SK-N-SH (cell line): Measurements from ENCODE around the gene CNOT1. TPM values are rescaled to one million over a fixed set of nuclear protein-coding genes. Genes with fewer than 3 reads are reported as not detected.

Source experiments
- CTCF ChIA-PET: fragments of 300-600, 350-600 bp; formaldehyde crosslinking; extraction: SDS; loops from one replicate; lab custom pipeline; 2021; lab: Yijun Ruan, JAX
- POLR2A ChIA-PET: fragments of 350-600 bp; sonication (Branson Sonifier 250); formaldehyde crosslinking; extraction: SDS; loops from one replicate; lab custom pipeline; 2020; ENCODE audit warnings: antibody characterized with exemption, inconsistent platforms; lab: Yijun Ruan, JAX
- DNase-seq: peaks from one replicate; pipeline ENCODE4 v3.0.0; 2012
- H2AFZ ChIP-seq: fragments of 200-600 bp; sonication (generic); 2 replicates; pipeline ENCODE4 v1.8.1; 2016; ENCODE audit warnings: antibody characterized with exemption, mild to moderate bottlenecking, low read depth
- H3F3A ChIP-seq: fragments of 200-600 bp; sonication (generic); replicated peaks from 2 replicates; pipeline ENCODE3; 2016; ENCODE audit warnings: antibody characterized with exemption, mild to moderate bottlenecking; ENCODE audit not compliant: insufficient read depth
- H3K27ac ChIP-seq, 2 experiments: fragments of 200-500 bp in 1 of 2; fragments of 200-600 bp in 1 of 2; sonication (Bioruptor generic) in 1 of 2; sonication (generic), shearing (Covaris generic) in 1 of 2; 2 replicates each; pipeline versions ENCODE4 v1.5.1 to v1.6.1; 2014 to 2016; ENCODE audit warnings: low read depth in 2 of 2, inconsistent platforms in 1 of 2, low read length in 1 of 2, mild to moderate bottlenecking in 1 of 2, mixed read lengths in 1 of 2
- H3K27me3 ChIP-seq: fragments of 200-600 bp; sonication (generic), shearing (Covaris generic); 2 replicates; pipeline ENCODE4 v1.6.1; 2016; ENCODE audit warnings: mixed run types; ENCODE audit not compliant: insufficient read depth
- H3K36me3 ChIP-seq, 2 experiments: fragments of 200-500 bp in 1 of 2; fragments of 200-600 bp in 1 of 2; sonication (Bioruptor generic) in 1 of 2; sonication (generic) in 1 of 2; replicated peaks in 1 of 2; 2 replicates each; pipeline versions ENCODE3 to v1.5.1; 2014 to 2016; ENCODE audit warnings: low read length in 1 of 2, mild to moderate bottlenecking in 1 of 2; ENCODE audit not compliant: insufficient read depth in 2 of 2, control insufficient read depth in 1 of 2
- H3K4me1 ChIP-seq, 2 experiments: fragments of 200-500 bp in 1 of 2; fragments of 200-600 bp in 1 of 2; sonication (Bioruptor generic) in 1 of 2; sonication (generic), shearing (Covaris generic) in 1 of 2; 2 replicates each; pipeline versions ENCODE4 v1.5.1 to v1.6.1; 2014 to 2016; ENCODE audit warnings: low read depth in 1 of 2, low read length in 1 of 2, mixed run types in 1 of 2; ENCODE audit not compliant: insufficient read depth in 2 of 2, control insufficient read depth in 1 of 2
- H3K4me2 ChIP-seq: fragments of 200-600 bp; sonication (generic), shearing (Covaris generic); 2 replicates; pipeline ENCODE4 v1.6.1; 2017; ENCODE audit warnings: mixed run types
- H3K4me3 ChIP-seq, 2 experiments: fragments of 200-500 bp in 1 of 2; fragments of 200-600 bp in 1 of 2; sonication (Bioruptor generic) in 1 of 2; sonication (generic), shearing (Covaris generic) in 1 of 2; 2 replicates each; pipeline versions ENCODE4 v1.5.1 to v1.8.1; 2014 to 2016; ENCODE audit warnings: low read depth in 2 of 2, inconsistent platforms in 1 of 2, low read length in 1 of 2, mild to moderate bottlenecking in 1 of 2, mixed read lengths in 1 of 2, moderate library complexity in 1 of 2
- H3K79me2 ChIP-seq: fragments of 200-600 bp; sonication (generic); 2 replicates; pipeline ENCODE4 v1.8.1; 2017; ENCODE audit warnings: mild to moderate bottlenecking; ENCODE audit not compliant: insufficient read depth
- H3K9ac ChIP-seq: fragments of 200-600 bp; sonication (generic); 2 replicates; pipeline ENCODE4 v1.6.1; 2017; ENCODE audit warnings: mixed run types
- H3K9me2 ChIP-seq: fragments of 200-600 bp; sonication (generic); 2 replicates; pipeline ENCODE4 v1.6.1; 2017; ENCODE audit warnings: mixed run types
- H3K9me3 ChIP-seq: fragments of 200-600 bp; sonication (generic); 2 replicates; pipeline ENCODE4 v1.6.1; 2017; ENCODE audit warnings: mixed run types, mild to moderate bottlenecking, moderate library complexity
- H4K20me1 ChIP-seq: fragments of 200-600 bp; sonication (generic); 2 replicates; pipeline ENCODE4 v1.6.1; 2017; ENCODE audit warnings: mild to moderate bottlenecking, mixed run types; ENCODE audit not compliant: insufficient read depth
- EP300 ChIP-seq, 2 experiments: IDR thresholded peaks; 2 replicates each; pipeline versions ENCODE4 v1.4.0 to v1.6.1; 2012; ENCODE audit warnings: borderline replicate concordance in 1 of 2, low read depth in 1 of 2, low read length in 1 of 2
- IRF3 ChIP-seq: fragments of 150-350 bp; IDR thresholded peaks from 2 replicates; pipeline ENCODE4 v1.6.1; 2016; ENCODE audit warnings: mild to moderate bottlenecking, low read depth, low read length
- NRF1 ChIP-seq: IDR thresholded peaks from 2 replicates; pipeline ENCODE4 v1.6.1; 2012; ENCODE audit warnings: low read depth, mild to moderate bottlenecking, low read length
- RXRA ChIP-seq: IDR thresholded peaks from 2 replicates; pipeline ENCODE4 v1.4.0; 2012; ENCODE audit warnings: low read depth, mild to moderate bottlenecking, borderline replicate concordance
- TCF12 ChIP-seq: IDR thresholded peaks from 2 replicates; pipeline ENCODE4 v1.4.0; 2012
- WGBS: methylation state at CpG from one replicate; pipeline ENCODE4 v1.1.6; 2017; ENCODE audit warnings: low lambda C conversion rate; 5-methylcytosine and 5-hydroxymethylcytosine counted together
- polyA plus RNA-seq, 3 experiments: library from polyadenylated mRNA; depleted of rRNA; stranded (reverse); fragments of >200 nt; gene quantifications; 2 replicates each; pipeline ENCODE4 v1.2.3, GENCODE V29; 2012
- TF ChIP-seq, protein P1 (sequence below): IDR thresholded peaks from 2 replicates; pipeline ENCODE4 v1.6.1; 2012; ENCODE audit warnings: mild to moderate bottlenecking, low read depth, low read length, moderate library complexity
- TF ChIP-seq, protein P2 (sequence below): IDR thresholded peaks from 2 replicates; pipeline ENCODE4; 2012

The CNOT1 gene
- polyA plus RNA-seq, 1 of the 3 experiments (the other 2 are of a cell fraction), result 77.8 TPM

DNA sequence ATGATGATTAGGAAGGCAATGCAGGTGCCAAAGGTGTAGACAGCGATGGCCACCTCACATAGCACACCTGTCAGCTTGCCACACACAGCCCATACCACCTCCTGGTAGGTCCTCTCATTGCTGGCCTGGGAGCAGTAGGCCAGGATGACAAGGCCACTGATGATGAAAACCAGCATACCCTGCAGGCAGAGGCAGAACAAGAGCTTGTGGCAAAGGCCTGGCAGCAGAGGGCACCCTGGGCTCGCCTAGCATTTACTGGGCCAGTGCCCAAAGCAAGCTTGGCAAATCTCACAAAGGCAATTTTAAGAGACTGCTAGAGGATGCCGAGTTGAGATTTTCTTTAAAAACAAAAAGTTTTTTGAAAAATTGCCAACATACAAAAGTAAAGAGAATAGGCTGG is 49.1 kb upstream of the CNOT1 start (continued):
- TF ChIP-seq, protein P1, sequence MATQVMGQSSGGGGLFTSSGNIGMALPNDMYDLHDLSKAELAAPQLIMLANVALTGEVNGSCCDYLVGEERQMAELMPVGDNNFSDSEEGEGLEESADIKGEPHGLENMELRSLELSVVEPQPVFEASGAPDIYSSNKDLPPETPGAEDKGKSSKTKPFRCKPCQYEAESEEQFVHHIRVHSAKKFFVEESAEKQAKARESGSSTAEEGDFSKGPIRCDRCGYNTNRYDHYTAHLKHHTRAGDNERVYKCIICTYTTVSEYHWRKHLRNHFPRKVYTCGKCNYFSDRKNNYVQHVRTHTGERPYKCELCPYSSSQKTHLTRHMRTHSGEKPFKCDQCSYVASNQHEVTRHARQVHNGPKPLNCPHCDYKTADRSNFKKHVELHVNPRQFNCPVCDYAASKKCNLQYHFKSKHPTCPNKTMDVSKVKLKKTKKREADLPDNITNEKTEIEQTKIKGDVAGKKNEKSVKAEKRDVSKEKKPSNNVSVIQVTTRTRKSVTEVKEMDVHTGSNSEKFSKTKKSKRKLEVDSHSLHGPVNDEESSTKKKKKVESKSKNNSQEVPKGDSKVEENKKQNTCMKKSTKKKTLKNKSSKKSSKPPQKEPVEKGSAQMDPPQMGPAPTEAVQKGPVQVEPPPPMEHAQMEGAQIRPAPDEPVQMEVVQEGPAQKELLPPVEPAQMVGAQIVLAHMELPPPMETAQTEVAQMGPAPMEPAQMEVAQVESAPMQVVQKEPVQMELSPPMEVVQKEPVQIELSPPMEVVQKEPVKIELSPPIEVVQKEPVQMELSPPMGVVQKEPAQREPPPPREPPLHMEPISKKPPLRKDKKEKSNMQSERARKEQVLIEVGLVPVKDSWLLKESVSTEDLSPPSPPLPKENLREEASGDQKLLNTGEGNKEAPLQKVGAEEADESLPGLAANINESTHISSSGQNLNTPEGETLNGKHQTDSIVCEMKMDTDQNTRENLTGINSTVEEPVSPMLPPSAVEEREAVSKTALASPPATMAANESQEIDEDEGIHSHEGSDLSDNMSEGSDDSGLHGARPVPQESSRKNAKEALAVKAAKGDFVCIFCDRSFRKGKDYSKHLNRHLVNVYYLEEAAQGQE, result no peak
- TF ChIP-seq NRF1 (no peak), TCF12 (no peak; the same call in 1 of the 2 replicates)

DNA sequence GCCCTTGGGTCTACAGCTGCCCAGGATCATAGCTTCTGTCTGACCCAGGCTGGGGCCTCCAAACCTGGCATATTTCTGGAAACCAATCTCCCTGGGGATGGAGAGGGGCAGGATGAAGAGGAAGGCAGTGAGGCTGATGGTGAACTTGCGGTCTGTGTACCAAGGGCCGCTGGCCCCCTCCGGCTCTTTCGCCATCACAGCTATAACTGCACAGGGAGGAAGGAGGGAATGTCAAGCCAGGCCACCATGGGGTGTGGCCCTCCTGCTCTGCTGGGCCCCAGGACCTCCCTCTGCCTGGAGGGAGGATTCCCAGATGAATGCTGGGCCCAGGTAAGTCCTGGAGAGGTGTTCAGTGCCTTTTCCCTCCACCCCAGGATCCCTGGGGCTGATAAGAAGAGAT is 48.6 kb upstream of the CNOT1 start:
- Histone ChIP-seq H3K9me3 (no peaks in the 10 kb centered on the region), H3K9ac (no peak overlapping the region), H3K27me3 (no peaks in the 10 kb centered on the region), H3K9me2 (no peaks in the 10 kb centered on the region), H3K4me2 (no peak overlapping the region), H4K20me1 (no peaks in the 10 kb centered on the region), H2AFZ (no peak overlapping the region), H3K36me3 (peaks cover 10 to 30% of the 10 kb centered on the region in 2 experiments), H3F3A (no peaks in the 10 kb centered on the region), H3K4me3 (no peak overlapping the region), H3K79me2 (peaks cover 15% of the 10 kb centered on the region), H3K4me1 (peaks cover 0 to 2% of the 10 kb centered on the region in 2 experiments; a peak in 2 of 4 replicates), H3K27ac (no peak overlapping the region)
- no peak for DNase-seq
- ChIA-PET CTCF (interaction anchor here (1.2 to 1.5 kb wide), 2 partner anchors 78 to 191 kb away, joined by 3 to 7 read pairs; no protein-coding TSS in a partner anchor), POLR2A (no interaction called here)
- TF ChIP-seq TCF12 (no peak), IRF3 (no peak), EP300 (IDR thresholded peaks at IDR 0.05; ENCODE audit: borderline replicate concordance in 1 of 2, low read depth in 1 of 2, low read length in 1 of 2) (no peak), RXRA (no peak)
- TF ChIP-seq, protein P2, sequence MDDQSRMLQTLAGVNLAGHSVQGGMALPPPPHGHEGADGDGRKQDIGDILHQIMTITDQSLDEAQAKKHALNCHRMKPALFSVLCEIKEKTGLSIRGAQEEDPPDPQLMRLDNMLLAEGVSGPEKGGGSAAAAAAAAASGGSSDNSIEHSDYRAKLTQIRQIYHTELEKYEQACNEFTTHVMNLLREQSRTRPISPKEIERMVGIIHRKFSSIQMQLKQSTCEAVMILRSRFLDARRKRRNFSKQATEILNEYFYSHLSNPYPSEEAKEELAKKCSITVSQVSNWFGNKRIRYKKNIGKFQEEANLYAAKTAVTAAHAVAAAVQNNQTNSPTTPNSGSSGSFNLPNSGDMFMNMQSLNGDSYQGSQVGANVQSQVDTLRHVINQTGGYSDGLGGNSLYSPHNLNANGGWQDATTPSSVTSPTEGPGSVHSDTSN, result no peak
- 95% methylated on average over 4 of the region's 4 CpGs for WGBS
